ENCODE data around the gene MAML3. TPM values are rescaled to one million over a fixed set of nuclear protein-coding genes. Genes with fewer than 3 reads are reported as not detected.

MAML3 gene
- total and polyA plus RNA-seq, 10 donors, result 0.63 to 18.4 (median 12.7) TPM

- 81 to 94% (median 87%) methylated on average over 2 of the region's 2 CpGs for WGBS, 5 donors
- Histone ChIP-seq H3K27ac (peak overlapping the region in 2 of 8 donors; percentile 2 to 51), H3K36me3 (no peaks in the 10 kb centered on the region), H3K4me1 (no peaks in the 10 kb centered on the region), H3K27me3 (replicated peaks in 1 of 7) (no peaks in the 10 kb centered on the region), H3K4me3 (no peak overlapping the region), H3K9me3 (no peaks in the 10 kb centered on the region)
- intact Hi-C loops (cut with DNase I; ENCODE audit: low total_unique reads), result no loop called here
- TF ChIP-seq POLR2AphosphoS5 (IDR thresholded peaks at IDR 0.05), result peak in 1 of 3 donors; percentile 19
- TF ChIP-seq, protein P1, sequence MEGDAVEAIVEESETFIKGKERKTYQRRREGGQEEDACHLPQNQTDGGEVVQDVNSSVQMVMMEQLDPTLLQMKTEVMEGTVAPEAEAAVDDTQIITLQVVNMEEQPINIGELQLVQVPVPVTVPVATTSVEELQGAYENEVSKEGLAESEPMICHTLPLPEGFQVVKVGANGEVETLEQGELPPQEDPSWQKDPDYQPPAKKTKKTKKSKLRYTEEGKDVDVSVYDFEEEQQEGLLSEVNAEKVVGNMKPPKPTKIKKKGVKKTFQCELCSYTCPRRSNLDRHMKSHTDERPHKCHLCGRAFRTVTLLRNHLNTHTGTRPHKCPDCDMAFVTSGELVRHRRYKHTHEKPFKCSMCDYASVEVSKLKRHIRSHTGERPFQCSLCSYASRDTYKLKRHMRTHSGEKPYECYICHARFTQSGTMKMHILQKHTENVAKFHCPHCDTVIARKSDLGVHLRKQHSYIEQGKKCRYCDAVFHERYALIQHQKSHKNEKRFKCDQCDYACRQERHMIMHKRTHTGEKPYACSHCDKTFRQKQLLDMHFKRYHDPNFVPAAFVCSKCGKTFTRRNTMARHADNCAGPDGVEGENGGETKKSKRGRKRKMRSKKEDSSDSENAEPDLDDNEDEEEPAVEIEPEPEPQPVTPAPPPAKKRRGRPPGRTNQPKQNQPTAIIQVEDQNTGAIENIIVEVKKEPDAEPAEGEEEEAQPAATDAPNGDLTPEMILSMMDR (IDR thresholded peaks at IDR 0.05 in 8 of 11, conservative IDR thresholded peaks at IDR 0.05 in 3 of 11), result no peak
- no peak for DNase-seq
These were observed 35.0 kb upstream of the MAML3 start for GRCh38 chr4:140188975-140189374.

GRCh38 chr4:140187316-140187695, 33.3 kb upstream of the MAML3 start:
- TF ChIP-seq, protein P1 (IDR thresholded peaks at IDR 0.05 in 8 of 11, conservative IDR thresholded peaks at IDR 0.05 in 3 of 11), result no peak
- no peak for TF ChIP-seq POLR2A (IDR thresholded peaks at IDR 0.05)
- DNase-seq, result no peak
- Histone ChIP-seq H3K4me1 (no peaks in the 10 kb centered on the region), H3K4me3 (no peak overlapping the region), H3K27ac (no peak overlapping the region), H3K36me3 (no peaks in the 10 kb centered on the region), H3K27me3 (replicated peaks in 1 of 7) (no peaks in the 10 kb centered on the region), H3K9me3 (no peaks in the 10 kb centered on the region)
- 69 to 96% (median 75%) methylated on average over 1 of the region's 1 CpG for WGBS, 5 donors
- intact Hi-C loops (cut with DNase I; ENCODE audit: low total_unique reads), result no loop called here

DNA sequence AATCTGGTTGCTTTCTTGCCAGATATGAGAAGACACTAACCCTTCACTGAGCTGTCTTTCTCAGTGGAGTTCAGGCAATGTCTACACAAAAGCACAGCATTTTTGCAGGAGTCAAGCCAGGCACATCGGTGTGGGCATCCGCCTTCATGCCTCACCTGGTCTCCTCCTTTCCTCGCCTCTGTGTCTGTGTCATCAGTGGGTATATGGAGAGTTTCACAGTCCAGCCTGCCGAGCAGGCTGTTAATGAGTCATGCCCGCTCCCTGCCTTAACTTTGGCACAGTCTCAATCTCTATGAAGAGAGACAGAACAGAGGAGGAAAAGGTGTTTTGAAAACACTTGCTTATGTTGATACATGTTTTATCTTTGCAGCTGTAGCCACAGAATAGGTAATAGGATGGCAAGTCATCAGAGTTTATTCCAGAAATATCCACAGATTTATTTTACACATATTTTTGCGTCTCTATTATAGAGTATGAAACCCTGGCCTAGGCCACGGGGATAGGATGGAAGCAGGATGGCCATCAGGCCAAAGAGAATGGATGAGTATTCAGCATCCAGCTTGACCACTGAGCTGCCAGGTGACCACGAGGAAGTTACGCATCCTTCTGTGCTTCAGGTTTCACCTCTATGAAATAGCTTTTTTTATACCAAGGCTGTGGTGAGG, 32.8 kb upstream of the MAML3 start:
- no peak for TF ChIP-seq POLR2AphosphoS5 (IDR thresholded peaks at IDR 0.05)
- Histone ChIP-seq H3K4me3 (no peak overlapping the region), H3K27ac (no peak overlapping the region), H3K27me3 (replicated peaks in 1 of 7) (no peaks in the 10 kb centered on the region), H3K4me1 (no peaks in the 10 kb centered on the region), H3K36me3 (no peaks in the 10 kb centered on the region), H3K9me3 (no peaks in the 10 kb centered on the region)
- no peak for DNase-seq
- WGBS, 5 donors, result 87 to 91% (median 89%) methylated on average over 9 of the region's 9 CpGs
- intact Hi-C loops (cut with DNase I; ENCODE audit: low total_unique reads), result no loop called here

DNA sequence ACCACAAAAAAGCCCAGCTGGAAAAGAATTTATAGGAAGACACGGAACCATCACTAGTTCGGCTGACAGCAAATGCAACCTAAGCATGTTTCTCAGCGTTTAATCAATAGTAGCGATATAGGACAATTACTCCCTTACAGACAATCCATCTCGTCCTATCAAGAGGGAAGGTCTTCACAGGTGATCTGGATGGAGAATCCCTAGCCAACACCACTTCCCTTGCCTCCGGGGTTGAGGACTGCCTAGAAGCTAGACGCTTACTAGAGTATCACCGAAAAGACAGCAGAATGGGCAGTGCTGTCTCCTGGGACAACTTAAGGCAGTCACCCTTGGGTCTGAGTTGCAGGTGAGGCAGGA, 32.1 kb upstream of the MAML3 start:
- no peak overlapping the region for H3K27ac ChIP-seq
- no peak for TF ChIP-seq POLR2AphosphoS5 (IDR thresholded peaks at IDR 0.05)
- TF ChIP-seq, protein P1 (IDR thresholded peaks at IDR 0.05 in 8 of 11, conservative IDR thresholded peaks at IDR 0.05 in 3 of 11), result no peak
- no peak for TF ChIP-seq POLR2A (IDR thresholded peaks at IDR 0.05)
- no peaks in the 10 kb centered on the region for H3K4me1 ChIP-seq
- DNase-seq, result no peak
- 87 to 95% (median 91%) methylated on average over 8 of the region's 8 CpGs for WGBS, 5 donors
- intact Hi-C loops (cut with DNase I; ENCODE audit: low total_unique reads), result no loop called here
- H3K9me3 ChIP-seq, result no peaks in the 10 kb centered on the region
- H3K36me3 ChIP-seq, result no peaks in the 10 kb centered on the region
- no peak overlapping the region for H3K4me3 ChIP-seq
- no peaks in the 10 kb centered on the region for H3K27me3 ChIP-seq (replicated peaks in 1 of 7)

Data from spleen (tissue), 11 donors.